ENCODE data around the gene ARR3.

- no peak for TF ChIP-seq CTCF (IDR thresholded peaks at IDR 0.05)
- TF ChIP-seq POLR2A (IDR thresholded peaks at IDR 0.05) = no peak
Measured at GRCh38 chrX:70301716-70302115, 33.6 kb downstream of the ARR3 start.
